Ishikawa (cell line): ENCODE measurements around the gene CD4.

Source experiments
- CEBPB ChIP-seq: IDR thresholded peaks from 2 replicates; pipeline ENCODE4 v1.6.1; 2012
- CREB1 ChIP-seq: IDR thresholded peaks from 2 replicates; pipeline ENCODE4 v1.6.1; 2012; ENCODE audit warnings: low read depth
- EGR1 ChIP-seq: IDR thresholded peaks from 2 replicates; pipeline ENCODE4 v1.6.1; 2012
- EP300 ChIP-seq: IDR thresholded peaks from 2 replicates; pipeline ENCODE4 v1.6.1; 2012; ENCODE audit warnings: borderline replicate concordance
- FOXM1 ChIP-seq: IDR thresholded peaks from 2 replicates; pipeline ENCODE4 v1.6.1; 2012; ENCODE audit warnings: low read depth, borderline replicate concordance
- MAX ChIP-seq: IDR thresholded peaks from 2 replicates; pipeline ENCODE4 v1.6.1; 2012
- NFIC ChIP-seq: IDR thresholded peaks from 2 replicates; pipeline ENCODE4 v1.6.1; 2012
- REST ChIP-seq: IDR thresholded peaks from 2 replicates; pipeline ENCODE4 v1.6.1; 2012; ENCODE audit warnings: low read depth, mild to moderate bottlenecking
- TCF12 ChIP-seq: IDR thresholded peaks from 2 replicates; pipeline ENCODE4 v1.6.1; 2012; ENCODE audit warnings: low read depth
- TEAD4 ChIP-seq: IDR thresholded peaks from 2 replicates; pipeline ENCODE4 v1.6.1; 2012
- USF1 ChIP-seq: IDR thresholded peaks from 2 replicates; pipeline ENCODE4 v1.6.1; 2012
- YY1 ChIP-seq: IDR thresholded peaks from 2 replicates; pipeline ENCODE4 v1.6.1; 2012; ENCODE audit warnings: low read depth

DNA sequence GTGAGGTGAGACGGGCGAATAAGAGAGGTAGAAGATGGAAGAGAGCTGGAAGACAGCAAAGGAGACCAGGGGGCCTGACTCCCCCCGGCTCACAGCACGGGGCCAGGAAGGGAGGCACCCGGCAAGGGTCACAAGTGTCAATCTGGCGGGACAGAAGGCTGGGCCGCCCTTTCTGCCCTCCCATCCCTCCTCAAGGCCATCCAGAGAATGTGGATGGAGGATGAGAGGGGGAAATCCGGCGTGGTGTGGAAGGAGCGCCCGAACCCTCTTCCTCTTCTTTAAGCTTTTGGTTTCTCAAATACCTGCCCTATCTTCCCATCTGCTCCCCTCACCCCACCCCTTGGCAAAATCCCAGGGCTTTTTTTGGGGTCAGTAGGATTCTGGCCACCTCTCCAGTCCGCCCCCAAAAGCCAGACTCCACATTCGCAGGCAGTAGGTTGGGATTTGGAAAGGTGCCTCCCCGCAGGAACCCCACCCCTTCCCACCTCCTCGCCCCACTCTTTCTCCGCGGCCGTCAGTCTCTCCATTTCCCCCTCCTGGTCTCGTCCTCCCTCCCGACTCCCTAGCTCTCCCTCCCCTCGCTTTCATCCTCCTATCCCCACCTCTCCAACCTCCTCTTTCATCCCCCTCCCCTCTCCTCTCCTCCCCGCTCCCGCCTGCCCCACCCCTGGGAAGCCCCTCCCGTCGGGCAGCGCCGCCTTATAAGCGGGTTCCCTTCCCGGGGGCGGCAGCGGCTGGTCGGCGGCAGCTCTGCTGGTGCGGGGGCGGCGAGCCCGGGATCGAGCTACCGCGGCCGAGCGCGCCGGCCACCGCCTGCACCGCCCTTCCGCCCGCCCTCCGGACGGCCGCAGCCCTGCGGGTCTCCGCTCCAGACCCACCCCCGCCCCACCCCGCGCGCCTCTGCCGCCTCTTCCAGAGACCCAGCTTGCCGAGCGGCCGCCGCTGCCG, 23.4 kb upstream of the CD4 start, which contains the start of gene PTMS:
- TF ChIP-seq TEAD4 (peak; percentile 33; the same call in 1 of the 2 replicates), EP300 (peak; percentile 5; the same call in 1 of the 2 replicates), REST (no peak), YY1 (0 out of 2 replicates have a peak, but pooled peaks have one; percentile 31), EGR1 (peak; percentile 99), FOXM1 (peak; percentile 40; the same call in 1 of the 2 replicates), MAX (no peak), CEBPB (no peak), USF1 (no peak), TCF12 (peak; percentile 58), CREB1 (no peak), NFIC (peak; percentile 69; the same call in 1 of the 2 replicates)
